Measurements from ENCODE around the gene RNF149.

Gene RNF149

GRCh38 chr2:101294861-101295260, 13.6 kb downstream of the RNF149 start:
- no peak for DNase-seq (ENCODE audit: low read depth)

GRCh38 chr2:101293544-101293943, 15.0 kb downstream of the RNF149 start:
- DNase-seq (ENCODE audit: low read depth) = no peak

DNA sequence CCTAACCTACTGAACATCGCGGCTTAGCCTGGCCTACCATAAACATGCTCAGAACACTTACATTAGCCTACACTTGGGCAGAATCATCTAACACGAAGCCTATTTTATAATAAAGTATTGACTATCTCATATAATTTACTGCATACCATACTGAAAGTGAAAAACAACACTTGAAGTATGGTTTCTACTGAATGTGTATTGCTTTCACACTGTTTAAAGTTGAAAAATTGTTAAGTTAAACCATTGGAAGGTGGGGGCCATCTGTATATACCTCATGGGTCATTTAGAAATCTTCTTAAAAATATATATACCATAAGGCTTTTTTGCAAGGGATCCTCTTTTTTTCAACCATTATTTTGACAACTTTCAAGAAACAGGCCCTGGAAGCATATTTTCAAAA, 16.5 kb downstream of the RNF149 start:
- DNase-seq (ENCODE audit: low read depth) = no peak

GRCh38 chr2:101290711-101291110, 17.8 kb downstream of the RNF149 start:
- no peak for DNase-seq (ENCODE audit: low read depth)

GRCh38 chr2:101287303-101287702, 21.2 kb downstream of the RNF149 start:
- no peak for DNase-seq (ENCODE audit: low read depth)

DNA sequence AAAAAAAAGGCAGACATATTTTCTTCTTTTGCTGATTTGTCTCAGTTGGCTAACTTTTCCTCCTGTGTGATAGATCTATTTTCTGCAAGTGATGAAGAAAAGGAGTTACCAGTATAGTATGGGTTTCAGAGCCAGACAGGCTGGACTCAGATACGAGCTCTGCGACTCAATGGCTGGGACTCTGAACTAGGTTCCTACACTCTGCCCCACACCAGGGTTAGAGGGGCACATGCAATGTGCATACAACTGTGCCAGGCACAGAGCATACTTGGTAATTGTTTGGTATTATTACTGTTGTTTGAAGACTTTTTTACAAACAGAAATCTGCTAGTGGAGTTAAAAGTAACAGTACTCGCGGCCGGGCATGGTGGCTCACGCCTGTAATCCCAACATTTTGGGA, 21.8 kb downstream of the RNF149 start:
- DNase-seq (ENCODE audit: low read depth) = no peak

DNA sequence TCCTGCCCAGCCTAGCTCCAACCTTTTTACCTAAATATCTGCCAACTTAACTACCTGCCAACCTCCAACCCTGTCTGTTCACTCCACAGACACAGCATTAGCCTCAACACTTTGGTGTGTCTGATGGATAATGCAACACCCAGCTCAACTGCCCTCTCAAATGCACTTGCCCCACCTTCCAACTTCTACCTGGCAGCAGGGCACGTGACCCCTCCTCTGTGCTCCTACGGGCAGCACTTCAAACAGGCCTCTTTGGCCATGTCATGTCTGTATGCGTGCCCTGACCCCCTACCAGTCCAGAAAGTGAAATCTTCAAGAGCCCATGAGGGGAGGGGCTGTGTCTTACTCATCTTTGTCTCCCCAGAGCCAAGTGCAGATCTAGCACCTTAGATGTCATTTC, 25.5 kb downstream of the RNF149 start:
- no peak for DNase-seq (ENCODE audit: low read depth)

- DNase-seq (ENCODE audit: low read depth) = no peak
These were observed 27.0 kb downstream of the RNF149 start for GRCh38 chr2:101281482-101281881.

DNA sequence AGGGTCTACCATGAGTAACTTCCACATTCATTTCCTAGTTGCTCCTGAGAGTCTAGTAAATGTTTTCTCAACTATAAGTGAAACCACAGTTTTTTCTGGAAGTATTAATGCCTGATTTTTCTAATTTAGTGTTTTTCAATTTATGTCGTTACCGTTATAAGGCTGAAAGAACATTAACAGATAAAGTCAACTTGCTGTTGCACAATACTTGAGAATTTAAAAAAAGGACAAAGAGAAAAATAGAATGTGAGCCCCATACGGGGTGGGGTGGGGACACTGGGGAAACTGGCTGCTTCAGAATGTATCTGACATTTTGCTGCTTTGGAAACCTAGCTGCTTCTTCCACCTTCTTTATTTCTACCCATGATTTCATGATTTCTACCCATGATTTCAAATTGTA, 29.6 kb downstream of the RNF149 start:
- no peak for DNase-seq (ENCODE audit: low read depth)

DNA sequence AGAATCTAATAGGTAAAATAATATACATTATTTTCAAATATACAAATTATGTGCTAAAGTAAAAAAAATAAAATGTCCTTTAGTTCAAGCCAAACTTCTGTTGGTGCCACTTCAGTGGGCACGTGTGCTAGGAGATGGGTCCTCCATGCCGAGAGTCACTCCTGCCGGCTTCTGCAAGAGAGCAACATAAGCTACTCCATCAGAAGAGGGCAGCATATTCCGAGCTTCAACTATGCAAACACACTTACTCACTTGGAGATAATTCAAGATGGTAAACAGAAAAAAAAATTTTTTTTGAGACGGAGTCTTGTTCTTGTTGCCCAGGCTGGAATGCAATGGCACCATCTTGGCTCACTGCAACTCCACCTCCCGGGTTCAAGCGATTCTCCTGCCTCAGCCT, 31.4 kb downstream of the RNF149 start:
- DNase-seq (ENCODE audit: low read depth) = no peak

GRCh38 chr2:101274142-101274541, 34.4 kb downstream of the RNF149 start:
- no peak for DNase-seq (ENCODE audit: low read depth)

DNA sequence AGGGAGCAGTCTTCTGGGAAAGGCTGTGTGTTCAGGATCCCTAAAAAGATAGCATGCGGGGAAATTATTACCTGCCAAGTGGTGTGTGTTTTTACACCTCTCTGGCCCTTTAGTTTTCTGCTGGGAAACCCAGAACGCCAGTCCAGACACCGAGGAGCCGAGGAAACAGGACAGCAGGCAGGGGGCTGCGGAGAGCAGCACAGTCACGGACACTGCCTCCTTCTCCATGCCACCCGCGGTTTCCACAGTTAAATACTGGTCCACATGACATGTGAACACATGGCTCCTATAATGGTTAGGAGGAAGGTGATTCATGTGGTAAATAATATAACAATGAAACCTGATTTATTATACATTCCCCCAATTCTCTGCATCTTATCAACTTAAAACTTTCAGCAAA, 35.4 kb downstream of the RNF149 start:
- DNase-seq (ENCODE audit: low read depth) = no peak

GRCh38 chr2:101272045-101272784, 36.3 kb downstream of the RNF149 start:
- no peak for DNase-seq (ENCODE audit: low read depth)

- DNase-seq (ENCODE audit: low read depth) = no peak
These were observed 37.7 kb downstream of the RNF149 start for GRCh38 chr2:101270700-101271259.

GRCh38 chr2:101267671-101268656, 40.5 kb downstream of the RNF149 start:
- no peak for DNase-seq (ENCODE audit: low read depth)

- DNase-seq (ENCODE audit: low read depth) = no peak
These were observed 42.5 kb downstream of the RNF149 start for GRCh38 chr2:101265893-101266499.

- DNase-seq (ENCODE audit: low read depth) = no peak
These were observed 44.1 kb downstream of the RNF149 start for GRCh38 chr2:101264360-101264939.

DNA sequence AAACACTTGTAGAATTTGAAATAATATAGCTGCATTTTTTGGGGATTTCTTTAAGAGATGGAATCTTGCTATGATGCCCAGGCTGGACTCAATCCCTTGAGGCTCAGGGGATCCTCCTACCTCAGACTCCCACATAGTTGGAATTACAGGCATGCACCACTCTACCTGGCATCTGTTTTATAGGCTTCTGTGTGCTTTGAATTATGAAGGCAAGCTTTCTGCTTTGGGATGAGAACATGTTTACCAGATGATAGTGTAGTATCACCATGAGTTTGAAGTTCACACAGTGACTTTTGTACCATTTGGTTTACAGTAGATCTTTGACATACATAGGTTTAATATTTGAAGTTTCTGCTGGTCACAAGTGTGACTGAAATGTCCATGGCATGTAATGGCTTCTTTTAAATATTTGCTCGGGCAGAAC, 45.1 kb downstream of the RNF149 start:
- DNase-seq (ENCODE audit: low read depth) = no peak

- DNase-seq (ENCODE audit: low read depth) = no peak
These were observed 46.4 kb downstream of the RNF149 start for GRCh38 chr2:101262142-101262541.

- no peak for DNase-seq (ENCODE audit: low read depth)
These were observed 49.7 kb downstream of the RNF149 start for GRCh38 chr2:101258804-101259203.

- no peak for DNase-seq (ENCODE audit: low read depth)
These were observed 52.2 kb downstream of the RNF149 start for GRCh38 chr2:101256316-101256715.

GRCh38 chr2:101255501-101255900, 53.0 kb downstream of the RNF149 start:
- DNase-seq (ENCODE audit: low read depth) = no peak
